GM03348 (cell line): ENCODE data around the gene SORT1.

Experiments
- DNase-seq: peaks from one replicate; pipeline ENCODE4 v3.0.0; 2012; ENCODE audit warnings: low spot score

The SORT1 gene

DNA sequence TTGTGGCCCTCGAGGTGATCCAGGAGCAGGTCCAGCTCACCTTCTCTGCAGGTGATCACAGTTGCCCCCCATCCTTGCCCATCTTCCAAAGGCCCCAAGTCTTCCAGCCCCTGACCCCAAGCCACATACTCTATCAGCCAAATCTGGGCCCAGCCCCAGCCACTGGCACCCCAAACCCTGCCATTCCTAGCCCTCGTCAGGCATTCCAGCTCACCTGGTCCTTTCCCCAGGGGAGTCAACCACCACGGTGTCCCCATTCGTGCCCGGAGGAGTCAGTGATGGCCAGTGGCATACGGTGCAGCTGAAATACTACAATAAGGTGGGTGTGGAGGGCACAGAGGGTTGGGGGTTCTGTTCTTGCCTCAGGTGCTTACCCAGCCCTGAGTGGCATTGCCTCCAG, 136.1 kb downstream of the SORT1 start:
- DNase-seq, result no peak

DNA sequence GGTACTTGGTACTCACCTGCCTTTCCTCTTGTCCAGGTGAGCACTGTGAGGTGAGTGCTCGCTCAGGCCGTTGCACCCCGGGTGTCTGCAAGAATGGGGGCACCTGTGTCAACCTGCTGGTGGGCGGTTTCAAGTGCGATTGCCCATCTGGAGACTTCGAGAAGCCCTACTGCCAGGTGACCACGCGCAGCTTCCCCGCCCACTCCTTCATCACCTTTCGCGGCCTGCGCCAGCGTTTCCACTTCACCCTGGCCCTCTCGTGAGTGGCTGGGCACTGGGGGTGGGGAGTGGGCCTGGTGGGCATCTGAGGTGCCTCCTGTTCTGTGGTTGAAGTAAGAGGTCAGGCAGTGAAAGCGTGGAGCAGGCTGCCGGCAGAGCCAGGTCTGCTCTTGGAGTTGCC, 136.7 kb downstream of the SORT1 start:
- no peak for DNase-seq

DNA sequence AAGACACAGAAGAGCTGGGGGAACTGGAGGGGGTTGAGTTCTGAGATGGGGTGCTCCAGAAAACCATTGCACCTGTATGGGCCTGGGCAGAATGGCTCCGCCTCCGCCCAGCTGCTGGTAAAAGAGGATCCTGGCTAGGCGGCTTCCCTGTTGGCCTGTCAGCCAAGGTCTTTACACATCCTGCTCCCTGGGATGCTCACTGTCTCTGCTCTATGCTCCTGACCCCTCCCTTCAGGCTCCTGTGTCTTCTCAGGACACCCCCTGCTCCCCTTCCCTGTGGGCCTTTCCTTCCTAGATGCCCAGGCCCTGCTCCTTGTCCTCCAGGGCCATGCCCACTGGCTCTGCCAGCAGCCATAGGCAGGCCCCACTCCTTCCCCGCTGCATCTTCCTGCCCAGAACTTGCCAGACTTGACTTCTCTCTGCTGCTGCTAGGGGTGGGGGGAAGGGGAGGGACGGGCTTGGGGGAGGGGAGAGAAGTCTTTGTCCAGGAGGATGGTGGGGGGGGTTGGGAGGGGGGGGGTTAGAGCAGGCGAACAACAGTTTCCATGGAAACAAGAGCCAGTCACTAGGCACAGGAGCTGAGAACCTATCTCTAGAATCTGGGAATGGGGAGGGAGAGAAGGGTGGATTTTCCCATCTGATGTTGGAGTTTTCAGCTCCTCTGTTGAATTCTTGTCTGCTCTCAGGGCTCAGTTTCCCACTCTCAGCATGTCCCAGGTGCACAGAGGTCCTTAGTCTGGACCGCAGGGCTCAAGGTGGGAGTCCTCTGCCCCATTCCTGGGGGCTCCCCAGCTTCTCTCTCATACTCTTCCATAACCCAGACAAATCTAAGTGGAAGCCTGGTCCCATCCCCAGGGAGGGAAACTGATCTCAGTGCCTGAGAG, 137.8 kb downstream of the SORT1 start:
- no peak for DNase-seq
